GM12878 (cell line): Measurements from ENCODE around the gene PAK2. TPM values are rescaled to one million over a fixed set of nuclear protein-coding genes. Genes with fewer than 3 reads are reported as not detected.

Source experiments
- ATAC-seq: fragments of 200-7000 bp; cut with Tn5 transposase; 3 replicates; pipeline ENCODE4 v1.9.1; 2020; ENCODE audit warnings: mild to moderate bottlenecking, moderate library complexity
- BruUV-seq: library from RNA; stranded (reverse); fragments of 400-500 nt; replicated peaks from 2 replicates; lab custom pipeline; 2021; lab: Mats Ljungman, UMichigan
- CTCF ChIA-PET: fragments of 300-600 bp; sonication (Branson Sonifier 250); formaldehyde crosslinking; extraction: SDS; loops from one replicate; lab custom pipeline; 2021; ENCODE audit warnings: inconsistent platforms; lab: Yijun Ruan, JAX
- POLR2A ChIA-PET: fragments of 350-600 bp; formaldehyde crosslinking; extraction: SDS; loops from one replicate; lab custom pipeline; 2021; ENCODE audit warnings: inconsistent platforms; lab: Charles Lee
- RAD21 ChIA-PET: fragments of 300-600 bp; sonication (Branson Sonifier 250); formaldehyde crosslinking; loops from one replicate; lab custom pipeline; 2023; ENCODE audit warnings: antibody characterized with exemption; ENCODE audit not compliant: unreplicated experiment; lab: Charles Lee
- SMC1A ChIA-PET: fragments of 300-600 bp; sonication (Branson Sonifier 250); formaldehyde crosslinking; loops from one replicate; lab custom pipeline; 2023; ENCODE audit not compliant: unreplicated experiment, uncharacterized antibody; lab: Charles Lee
- DNase-seq: peaks from one replicate; pipeline ENCODE4 v3.0.0-alpha.2; 2011; ENCODE audit warnings: low read depth, low spot score
- FAIRE-seq: peaks from 3 replicates; lab custom pipeline; 2011; peaks lifted over from hg19 to GRCh38; lab: Jason Lieb, UNC
- H2AFZ ChIP-seq: 2 replicates; pipeline ENCODE4 v1.6.0; 2011; ENCODE audit warnings: low read depth, low read length, control low read depth; ENCODE audit not compliant: control insufficient read depth
- H3K27ac ChIP-seq: 2 replicates; pipeline ENCODE4 v1.5.1; 2011; ENCODE audit warnings: control low read depth; ENCODE audit not compliant: control insufficient read depth, insufficient read depth
- H3K27me3 ChIP-seq, 2 experiments: replicated peaks in 1 of 2; 2 replicates each; pipeline versions ENCODE4 v1.6.0 to v1.6.1; 2011; ENCODE audit warnings: low read length in 1 of 2; ENCODE audit not compliant: control insufficient read depth in 2 of 2, insufficient read depth in 2 of 2
- H3K36me3 ChIP-seq, 2 experiments: 2 replicates each; pipeline ENCODE4 v1.5.1; 2011; ENCODE audit warnings: low read length in 1 of 2; ENCODE audit not compliant: control insufficient read depth in 2 of 2, insufficient read depth in 2 of 2
- H3K4me1 ChIP-seq: 2 replicates; pipeline ENCODE4 v1.6.1; 2011; ENCODE audit warnings: mild to moderate bottlenecking, low read length, moderate library complexity, mixed read lengths; ENCODE audit not compliant: control insufficient read depth, insufficient read depth
- H3K4me2 ChIP-seq: 2 replicates; pipeline ENCODE4 v1.6.0; 2011; ENCODE audit warnings: control low read depth; ENCODE audit not compliant: control insufficient read depth, insufficient read depth
- H3K4me3 ChIP-seq: fragments of 200-600 bp; sonication (generic); 2 replicates; pipeline ENCODE4 v1.5.1; 2016
- H3K79me2 ChIP-seq: 2 replicates; pipeline ENCODE4 v1.6.0; 2011; ENCODE audit warnings: low read length; ENCODE audit not compliant: control insufficient read depth, insufficient read depth
- H3K9ac ChIP-seq: 2 replicates; pipeline ENCODE4 v1.8.0; 2011; ENCODE audit warnings: low read length, control low read depth, mixed read lengths; ENCODE audit not compliant: control insufficient read depth, insufficient read depth
- H3K9me3 ChIP-seq: replicated peaks from 3 replicates; pipeline ENCODE4 v1.5.1; 2011; ENCODE audit warnings: mild to moderate bottlenecking, low read length; ENCODE audit not compliant: control insufficient read depth, insufficient read depth
- H4K20me1 ChIP-seq: 2 replicates; pipeline ENCODE4 v1.6.0; 2011; ENCODE audit not compliant: control insufficient read depth, insufficient read depth
- CUX1 ChIP-seq: IDR thresholded peaks from 2 replicates; pipeline ENCODE4 v1.6.1; 2012; ENCODE audit warnings: improper control_type of control experiment, low read depth, low read length; ENCODE audit not compliant: insufficient replicate concordance
- MTA3 ChIP-seq: IDR thresholded peaks from 2 replicates; pipeline ENCODE4 v1.6.1; 2012; ENCODE audit warnings: low read length, inconsistent platforms, borderline replicate concordance
- PAX8 ChIP-seq: fragments of 450-650 bp; IDR thresholded peaks from 2 replicates; pipeline ENCODE4 v1.6.1; 2017; ENCODE audit warnings: mild to moderate bottlenecking, moderate library complexity
- TBL1XR1 ChIP-seq: IDR thresholded peaks from 2 replicates; pipeline ENCODE4 v1.6.1; 2012; ENCODE audit warnings: low read depth, low read length, improper control_type of control experiment
- ZNF207 ChIP-seq: fragments of 450-650 bp; IDR thresholded peaks from 2 replicates; pipeline ENCODE4 v1.6.1; 2014; ENCODE audit warnings: antibody characterized with exemption, mild to moderate bottlenecking, borderline replicate concordance
- WGBS: methylation state at CpG from one replicate; pipeline ENCODE4 v1.1.6; 2016; ENCODE audit warnings: low lambda C conversion rate; ENCODE audit not compliant: insufficient replicate concordance, insufficient coverage; ENCODE audit errors: missing lambda C conversion rate; 5-methylcytosine and 5-hydroxymethylcytosine counted together
- in situ Hi-C: fragments of 300-500 bp; cut with MboI; formaldehyde crosslinking; loops from 9 replicates; pipeline ENCODE4 v1.14.3; 2018; ENCODE audit warnings: mixed read lengths
- intact Hi-C: fragments of 100-400 bp; cut with micrococcal nuclease; formaldehyde crosslinking; loops from one replicate; pipeline ENCODE4 v1.14.2; 2022; ENCODE audit not compliant: unreplicated experiment
- polyA plus RNA-seq, 11 experiments: library from polyadenylated mRNA; depleted of rRNA in 4 of 11; unstranded in 6 of 11; stranded (reverse) in 5 of 11; fragments of >200 nt; fragmentation: Nextera tagmentation in 4 of 11; fragmentation: Illumina TruSeq in 1 of 11; extraction: Ambion mirVana in 4 of 11; extraction: Trizol in 1 of 11; gene quantifications; 1 replicate in 1 of 11; 2 replicates in 10 of 11; pipeline versions ENCODE4 v1.2.1 to v1.2.3, GENCODE V29; 2011 to 2016; ENCODE audit warnings: inconsistent platforms in 2 of 11, missing spikeins in 2 of 11, low read depth in 1 of 11
- total RNA-seq, 4 experiments: library from RNA; depleted of rRNA in 3 of 4; stranded (reverse); fragments of >200 nt in 3 of 4; fragmentation: Illumina TruSeq in 1 of 4; extraction: Trizol in 1 of 4; gene quantifications; 2 replicates each; pipeline versions ENCODE4 v1.2.1 to v1.2.3, GENCODE V29; 2013 to 2021

Gene PAK2
- total and polyA plus RNA-seq, 10 of the 15 experiments (the other 5 are each of a cell fraction or from before 2014, with no cell fraction given): 9.0 to 59.1 (median 27.0) TPM

DNA sequence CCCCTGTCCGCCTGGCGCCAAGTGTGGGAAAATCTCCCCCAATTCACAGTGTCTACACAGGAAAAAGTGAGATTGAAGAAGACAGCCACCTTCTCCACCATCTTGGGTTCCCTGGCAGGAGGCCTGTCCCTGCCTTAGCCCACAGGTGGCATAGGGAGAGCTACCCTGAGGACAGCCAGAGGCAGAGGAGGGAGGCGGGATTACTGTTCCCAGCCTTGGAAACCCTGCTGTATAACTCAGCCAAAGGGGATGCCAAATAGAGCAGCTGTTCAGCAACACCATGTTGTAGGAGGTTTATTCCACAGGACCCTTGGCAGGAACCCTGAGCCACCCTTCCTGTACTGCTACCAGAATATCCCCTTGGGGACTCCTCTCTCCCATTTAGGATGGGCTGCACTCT is 54.8 kb downstream of the PAK2 start:
- Histone ChIP-seq H2AFZ (no peak overlapping the region), H3K9ac (no peak overlapping the region), H3K4me2 (no peak overlapping the region), H3K27me3 (no peaks in the 10 kb centered on the region), H3K4me1 (no peaks in the 10 kb centered on the region), H3K27ac (no peak overlapping the region), H3K4me3 (no peak overlapping the region), H3K79me2 (peaks cover 4% of the 10 kb centered on the region; the same call in 1 of the 2 replicates), H3K36me3 (peaks cover 5 to 10% of the 10 kb centered on the region in 2 experiments; a peak in 3 of 4 replicates), H3K9me3 (peaks cover 13% of the 10 kb centered on the region), H4K20me1 (no peaks in the 10 kb centered on the region)
- intact Hi-C loops: no loop called here
- 98% methylated on average over 3 of the region's 3 CpGs for WGBS
- DNase-seq (no peak), ATAC-seq (no peak), FAIRE-seq (no peak)
- ChIA-PET RAD21 (no interaction called here), SMC1A (no interaction called here), POLR2A (no interaction called here), CTCF (no interaction called here)
- in situ Hi-C loops: no loop called here
- no TSS peak for BruUV-seq
- TF ChIP-seq ZNF207: no peak
- no peak for TF ChIP-seq PAX8
- no peak for TF ChIP-seq MTA3

- ChIA-PET CTCF (no interaction called here), RAD21 (no interaction called here), POLR2A (no interaction called here), SMC1A (no interaction called here)
- in situ Hi-C loops: no loop called here
- no TSS peak for BruUV-seq
- Histone ChIP-seq H3K36me3 (peaks cover 5 to 11% of the 10 kb centered on the region in 2 experiments; a peak in 3 of 4 replicates), H4K20me1 (no peaks in the 10 kb centered on the region), H3K27me3 (no peaks in the 10 kb centered on the region), H3K9me3 (peaks cover 6% of the 10 kb centered on the region; the same call in 2 of the 3 replicates), H3K27ac (no peak overlapping the region), H3K9ac (no peak overlapping the region), H2AFZ (no peak overlapping the region), H3K4me2 (no peak overlapping the region), H3K79me2 (peaks cover 3% of the 10 kb centered on the region; the same call in 1 of the 2 replicates), H3K4me3 (no peak overlapping the region), H3K4me1 (no peaks in the 10 kb centered on the region)
- ATAC-seq (no peak), FAIRE-seq (no peak), DNase-seq (no peak)
- WGBS: 92% methylated on average over 1 of the region's 1 CpG
- intact Hi-C loops: no loop called here
- no peak for TF ChIP-seq TBL1XR1
- TF ChIP-seq CUX1: no peak
Observed at GRCh38 chr3:196796317-196796716, 56.7 kb downstream of the PAK2 start.
